ENCODE measurements around the gene RIC1. TPM values are rescaled to one million over a fixed set of nuclear protein-coding genes. Genes with fewer than 3 reads are reported as not detected.

The RIC1 gene
- total and polyA plus RNA-seq, 2 of the 8 experiments (the other 6 are each of a cell fraction or from before 2014, with no cell fraction given): 10.7 to 24.5 TPM

DNA sequence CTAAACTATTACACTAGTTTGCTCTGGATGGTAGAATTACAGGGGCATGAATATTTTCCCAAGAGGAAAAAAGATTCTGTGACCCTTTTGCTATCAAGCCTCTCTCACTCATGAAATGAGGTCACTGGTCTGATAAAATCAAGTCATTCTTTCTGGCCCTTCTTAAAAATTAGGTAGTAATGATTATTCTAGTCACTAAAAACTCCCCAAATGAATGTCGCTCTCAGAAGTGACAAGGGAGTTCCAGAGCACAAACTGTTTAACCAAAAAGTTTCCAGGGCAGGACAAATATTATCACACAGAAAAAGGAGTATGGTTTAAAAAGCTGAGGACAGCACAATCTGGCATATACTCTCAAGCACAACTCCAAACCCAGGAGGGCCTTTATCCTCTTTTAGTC lies 191.5 kb downstream of the RIC1 start:
- POLR2A ChIA-PET (ENCODE audit: partially characterized antibody): no interaction called here
- Histone ChIP-seq H4K20me1 (replicated peaks in 1 of 2; ENCODE audit: control insufficient read depth in 1 of 2, insufficient read depth in 2 of 2, low read length in 2 of 2) (peaks cover 0 to 5% of the 10 kb centered on the region in 2 experiments), H3K4ac (replicated peaks; ENCODE audit: insufficient read length, low read depth, low read length) (no peak overlapping the region), H4K91ac (replicated peaks; ENCODE audit: insufficient read length, low read length) (no peak overlapping the region), H3K23ac (ENCODE audit: insufficient read length) (no peak overlapping the region), H3K4me2 (ENCODE audit: insufficient read depth in 1 of 2, low read depth in 2 of 2, low read length in 2 of 2) (no peak overlapping the region), H3K79me1 (ENCODE audit: low read depth, low read length) (no peaks in the 10 kb centered on the region), H3K9me3 (ENCODE audit: insufficient read depth in 2 of 2, low read depth in 1 of 2, low read length in 1 of 2) (no peaks in the 10 kb centered on the region), H3K27ac (ENCODE audit: low read depth, low read length) (no peak overlapping the region), H3K9ac (replicated peaks in 1 of 4; ENCODE audit: extremely low read depth in 1 of 4, low read depth in 3 of 4, low read length in 3 of 4) (no peak overlapping the region), H2BK20ac (ENCODE audit: low read length) (no peak overlapping the region), H3K36me3 (ENCODE audit: control insufficient read depth in 2 of 4, insufficient read depth in 4 of 4, low read length in 3 of 4) (peaks cover 0 to 11% (median 4%) of the 10 kb centered on the region in 4 experiments; a peak in 3 of 8 replicates), H3K4me1 (replicated peaks in 1 of 4; ENCODE audit: control insufficient read depth in 3 of 4, insufficient read depth in 4 of 4, low read length in 3 of 4) (no peaks in the 10 kb centered on the region), H4K8ac (ENCODE audit: extremely low read depth, insufficient read depth, low read length) (no peak overlapping the region), H3K4me3 (ENCODE audit: extremely low read depth in 1 of 4, insufficient read depth in 2 of 4, low read depth in 3 of 4, low read length in 4 of 4) (no peak overlapping the region), H3K79me2 (ENCODE audit: control insufficient read depth in 1 of 2, insufficient read depth in 2 of 2, low read length in 2 of 2) (no peaks in the 10 kb centered on the region), H2BK120ac (replicated peaks; ENCODE audit: low read depth, low read length) (no peak overlapping the region), H3K56ac (replicated peaks; ENCODE audit: insufficient read length, low read depth, low read length) (no peak overlapping the region), H2BK5ac (ENCODE audit: low read depth, low read length) (no peak overlapping the region), H4K5ac (ENCODE audit: insufficient read length, low read depth, low read length) (no peak overlapping the region), H2AK5ac (ENCODE audit: low read depth, low read length) (no peak overlapping the region), H2BK12ac (ENCODE audit: low read depth, low read length) (no peak overlapping the region), H3K23me2 (ENCODE audit: low read depth, low read length) (no peaks in the 10 kb centered on the region), H2BK15ac (ENCODE audit: low read length) (no peak overlapping the region), H3K18ac (ENCODE audit: extremely low read depth, low read length) (no peak overlapping the region), H2AFZ (ENCODE audit: low read length) (no peak overlapping the region), H3K27me3 (replicated peaks in 1 of 4; ENCODE audit: control insufficient read depth in 3 of 4, extremely low read depth in 1 of 4, insufficient read depth in 3 of 4, low read length in 3 of 4) (no peaks in the 10 kb centered on the region), H3K14ac (ENCODE audit: insufficient read length) (no peak overlapping the region)
- TF ChIP-seq GTF2F1 (IDR thresholded peaks at IDR 0.05; ENCODE audit: borderline replicate concordance, low read depth, low read length) (no peak), KDM1A (IDR thresholded peaks at IDR 0.05; ENCODE audit: borderline replicate concordance, low read length) (no peak), TAF1 (IDR thresholded peaks at IDR 0.05; ENCODE audit: low read depth, low read length) (no peak)
- no peak for DNase-seq (ENCODE audit: low read depth in 1 of 2, low spot score in 2 of 2)
- no peak for FAIRE-seq
- CTCF ChIA-PET (ENCODE audit: partially characterized antibody): interaction anchor here (0.6 to 1.1 kb wide), 2 partner anchors 12 to 313 kb away, joined by 3 to 4 read pairs; no protein-coding TSS in a partner anchor
- WGBS, 2 experiments (ENCODE audit: extremely low coverage in 1 of 2, insufficient coverage in 1 of 2, insufficient read length in 1 of 2, insufficient replicate concordance in 2 of 2, low coverage in 1 of 2, low lambda C conversion rate in 2 of 2, missing lambda C conversion rate in 1 of 2): 83% methylated on average over 1 of the region's 1 CpG; no CpG with 5 or more reads in 1 of the 2 experiments
